Measurements from ENCODE around the gene SLC30A2. TPM values are rescaled to one million over a fixed set of nuclear protein-coding genes. Genes with fewer than 3 reads are reported as not detected.

Gene SLC30A2
- total RNA-seq (2014; rRNA removed; shearing (Covaris generic)) (0.07 TPM in 1 of 2 replicates, not detected in the other), polyA plus RNA-seq (2016; fragmentation: Nextera tagmentation; extraction: Ambion mirVana) (not detected in 2 replicates)
- long read RNA-seq, partial matches to known transcripts: 0 of 3 reads
- long read RNA-seq, other reads (novel, unspliced or antisense): 1 of 3 reads

GRCh38 chr1:26045722-26046245, at the start of gene SLC30A2:
Gene SLC30A2, minus strand, starts transcription at chr1:26046118. Its CDS starts 222 bp downstream, at chr1:26045896.
- peak within 1 kb of the TSS; percentile 80 for H3K4me2 ChIP-seq
- H4K20me1 ChIP-seq (replicated peaks; ENCODE audit: insufficient read depth): 0 out of 2 replicates have a peak, but pooled peaks cover 4% of the 10 kb centered on the region
- H3K36me3 Mint-ChIP-seq (ENCODE audit: low read depth): no peaks in the 10 kb centered on the region
- H3K4me1 ChIP-seq (ENCODE audit: insufficient read depth): no peaks in the 10 kb centered on the region
- peak within 1 kb of the TSS; percentile 90 for H2AFZ ChIP-seq
- H3K4me1 Mint-ChIP-seq: peaks cover 5% of the 10 kb centered on the region; the same call in 2 of the 3 replicates
- peaks cover 84% of the 10 kb centered on the region for H3K27me3 ChIP-seq (ENCODE audit: insufficient read depth)
- peak within 1 kb of the TSS; percentile 69 for H3K4me3 Mint-ChIP-seq
- H3F3A ChIP-seq (replicated peaks; ENCODE audit: low read depth): no peaks in the 10 kb centered on the region
- H3K27me3 Mint-ChIP-seq (ENCODE audit: insufficient read depth, low read depth, poor library complexity): peaks cover 52% of the 10 kb centered on the region
- no peaks in the 10 kb centered on the region for H3K9me2 ChIP-seq (ENCODE audit: insufficient read depth)
- no peak within 1 kb of the TSS for H3K27ac ChIP-seq (ENCODE audit: low read depth)
- peak within 1 kb of the TSS; percentile 60 for H3K4me3 ChIP-seq
- peak; percentile 67 for ATAC-seq
- no peaks in the 10 kb centered on the region for H3K9me3 Mint-ChIP-seq
- H3K27ac Mint-ChIP-seq: no peak within 1 kb of the TSS
- TF ChIP-seq ZNF462 (CRISPR knock-in tag; IDR thresholded peaks at IDR 0.05) (no peak), EZH2 (IDR thresholded peaks at IDR 0.05; ENCODE audit: low read depth, unreplicated experiment) (peak; percentile 40), POLR2AphosphoS5 (IDR thresholded peaks at IDR 0.05; ENCODE audit: low read depth) (no peak), CREB1 (CRISPR knock-in tag; IDR thresholded peaks at IDR 0.05; ENCODE audit: low read depth) (no peak), EZH2phosphoT487 (IDR thresholded peaks at IDR 0.05; ENCODE audit: unreplicated experiment) (peak; percentile 49)
- TF ChIP-seq, protein P1, sequence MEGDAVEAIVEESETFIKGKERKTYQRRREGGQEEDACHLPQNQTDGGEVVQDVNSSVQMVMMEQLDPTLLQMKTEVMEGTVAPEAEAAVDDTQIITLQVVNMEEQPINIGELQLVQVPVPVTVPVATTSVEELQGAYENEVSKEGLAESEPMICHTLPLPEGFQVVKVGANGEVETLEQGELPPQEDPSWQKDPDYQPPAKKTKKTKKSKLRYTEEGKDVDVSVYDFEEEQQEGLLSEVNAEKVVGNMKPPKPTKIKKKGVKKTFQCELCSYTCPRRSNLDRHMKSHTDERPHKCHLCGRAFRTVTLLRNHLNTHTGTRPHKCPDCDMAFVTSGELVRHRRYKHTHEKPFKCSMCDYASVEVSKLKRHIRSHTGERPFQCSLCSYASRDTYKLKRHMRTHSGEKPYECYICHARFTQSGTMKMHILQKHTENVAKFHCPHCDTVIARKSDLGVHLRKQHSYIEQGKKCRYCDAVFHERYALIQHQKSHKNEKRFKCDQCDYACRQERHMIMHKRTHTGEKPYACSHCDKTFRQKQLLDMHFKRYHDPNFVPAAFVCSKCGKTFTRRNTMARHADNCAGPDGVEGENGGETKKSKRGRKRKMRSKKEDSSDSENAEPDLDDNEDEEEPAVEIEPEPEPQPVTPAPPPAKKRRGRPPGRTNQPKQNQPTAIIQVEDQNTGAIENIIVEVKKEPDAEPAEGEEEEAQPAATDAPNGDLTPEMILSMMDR (conservative IDR thresholded peaks at IDR 0.05; ENCODE audit: low read depth in 2 of 2): no peak
- no peaks in the 10 kb centered on the region for H3K36me3 ChIP-seq (ENCODE audit: insufficient read depth)
- no peaks in the 10 kb centered on the region for H3K79me2 ChIP-seq (replicated peaks; ENCODE audit: insufficient read depth)
- peak; percentile 67 for DNase-seq (ENCODE audit: low spot score)
